Body of pancreas (tissue), 4 donors: ENCODE data around the gene MAPK11. TPM values are rescaled to one million over a fixed set of nuclear protein-coding genes. Genes with fewer than 3 reads are reported as not detected.

ENCODE experiments used
- ATAC-seq: fragments of 150-250 bp; one replicate; pipeline ENCODE4 v1.9.1; 2016
- DNase-seq, 4 donors: peaks; one replicate each; pipeline ENCODE4 v3.0.0-alpha.2; 2019
- H3K27ac ChIP-seq, 4 donors: fragments of 200-600 bp; sonication (generic); 1 replicate in 3 of 4; 2 replicates in 1 of 4; pipeline versions ENCODE4 v1.5.1 to v1.6.1; 2016 to 2019; ENCODE audit warnings: mild to moderate bottlenecking in 1 of 4, mixed read lengths in 1 of 4, moderate library complexity in 1 of 4
- H3K27me3 ChIP-seq, 2 donors: fragments of 200-600 bp; sonication (generic); one replicate each; pipeline ENCODE4 v1.6.0; 2016; ENCODE audit warnings: mild to moderate bottlenecking in 1 of 2
- H3K36me3 ChIP-seq, 2 donors: fragments of 200-600 bp; sonication (generic); replicated peaks in 1 of 2; 2 replicates each; pipeline ENCODE4 v1.5.1; 2016; ENCODE audit warnings: low read depth in 2 of 2; ENCODE audit not compliant: insufficient read depth in 1 of 2
- H3K4me1 ChIP-seq: fragments of 200-600 bp; sonication (generic); one replicate; pipeline ENCODE4 v1.6.0; 2016
- H3K4me3 ChIP-seq, 2 donors: fragments of 200-600 bp; sonication (generic); 1 replicate in 1 of 2; 2 replicates in 1 of 2; pipeline ENCODE4 v1.5.1; 2016 to 2019
- H3K9me3 ChIP-seq, 3 donors: fragments of 200-600 bp; sonication (generic); 1 replicate in 2 of 3; 2 replicates in 1 of 3; pipeline ENCODE4 v1.5.1; 2016
- CTCF ChIP-seq, 7 experiments: fragments of 450-650 bp in 4 of 7; fragments of 200-600 bp in 3 of 7; sonication (generic) in 3 of 7; IDR thresholded peaks; one replicate each; pipeline ENCODE4 v1.5.1; 2016 to 2019; ENCODE audit warnings: antibody characterized with exemption in 7 of 7
- POLR2A ChIP-seq, 3 donors: fragments of 450-650 bp; IDR thresholded peaks; one replicate each; pipeline ENCODE4 v1.6.1; 2016; ENCODE audit warnings: antibody characterized with exemption in 3 of 3, mild to moderate bottlenecking in 2 of 3
- WGBS, 2 donors: methylation state at CpG; one replicate each; pipeline ENCODE4 v1.1.5; 2017; 5-methylcytosine and 5-hydroxymethylcytosine counted together
- intact Hi-C: fragments of 100-400 bp; cut with DNase I; formaldehyde crosslinking; loops from one replicate; pipeline ENCODE4 v1.15.1; 2023
- total RNA-seq, 2 donors: library from RNA; depleted of rRNA; stranded (reverse); fragments of >200 nt; gene quantifications; one replicate each; pipeline ENCODE4 v1.1.0, GENCODE V29; 2016

Gene MAPK11
- total RNA-seq, 2 donors from 2014 or later: 3.0 to 3.6 TPM

GRCh38 chr22:50262973-50263617 lies 7.1 kb downstream of the MAPK11 start:
- peaks cover 0 to 4% of the 10 kb centered on the region in 2 donors for H3K27me3 ChIP-seq

GRCh38 chr22:50262460-50262911 lies 7.7 kb downstream of the MAPK11 start:
- TF ChIP-seq POLR2A (IDR thresholded peaks at IDR 0.05) (no peak), CTCF (IDR thresholded peaks at IDR 0.05) (no peak)
- Histone ChIP-seq H3K27me3 (peaks cover 0 to 4% of the 10 kb centered on the region in 2 donors), H3K9me3 (no peaks in the 10 kb centered on the region), H3K4me3 (no peak overlapping the region), H3K27ac (no peak overlapping the region), H3K36me3 (no peaks in the 10 kb centered on the region), H3K4me1 (peaks cover 23% of the 10 kb centered on the region)
- ATAC-seq (no peak), DNase-seq (no peak)
- intact Hi-C loops: no loop called here
- WGBS, 2 donors: 42 to 80% methylated on average over 1 to 7 of the region's 7 CpGs

More at GRCh38 chr22:50262973-50263617, 7.1 kb downstream of the MAPK11 start:
- H3K36me3 ChIP-seq: no peaks in the 10 kb centered on the region
- H3K4me1 ChIP-seq: peaks cover 23% of the 10 kb centered on the region
- H3K4me3 ChIP-seq: no peak overlapping the region
- WGBS, 2 donors: 51 to 54% methylated on average over 7 to 9 of the region's 9 CpGs
- DNase-seq (no peak), ATAC-seq (no peak)
- H3K27ac ChIP-seq: no peak overlapping the region
- intact Hi-C loops: no loop called here
- TF ChIP-seq CTCF (IDR thresholded peaks at IDR 0.05): no peak
- TF ChIP-seq POLR2A (IDR thresholded peaks at IDR 0.05): no peak
- no peaks in the 10 kb centered on the region for H3K9me3 ChIP-seq

- H3K4me3 ChIP-seq: no peak within 1 kb of the TSS
- WGBS, 2 donors: 1 to 5% methylated on average over 8 to 43 of the region's 61 CpGs
- TF ChIP-seq POLR2A (IDR thresholded peaks at IDR 0.05) (no peak), CTCF (IDR thresholded peaks at IDR 0.05) (no peak)
- H3K36me3 ChIP-seq: no peaks in the 10 kb centered on the region
- no peaks in the 10 kb centered on the region for H3K9me3 ChIP-seq
- H3K27me3 ChIP-seq: peaks cover 0 to 4% of the 10 kb centered on the region in 2 donors
- H3K4me1 ChIP-seq: peaks cover 18% of the 10 kb centered on the region
- no peak for DNase-seq
- intact Hi-C loops: no loop called here
- peak; percentile 11 for ATAC-seq
- H3K27ac ChIP-seq: no peak within 1 kb of the TSS
Measured at GRCh38 chr22:50261615-50262459, 8.3 kb downstream of the MAPK11 start, which contains the start of gene MAPK12. Gene MAPK12, minus strand, starts transcription at chr22:50261683. Its CDS starts 174 bp downstream, at chr22:50261509.

GRCh38 chr22:50260801-50261614 lies 9.2 kb downstream of the MAPK11 start:
- no peak overlapping the region for H3K4me3 ChIP-seq
- H3K36me3 ChIP-seq: no peaks in the 10 kb centered on the region
- H3K27me3 ChIP-seq: peaks cover 0 to 4% of the 10 kb centered on the region in 2 donors
- H3K9me3 ChIP-seq: no peaks in the 10 kb centered on the region
- peak in 2 of 4 donors; percentile 51 to 53 for DNase-seq
- ATAC-seq: peak; percentile 38
- 3% methylated on average over 52 of the region's 92 CpGs; no CpG with 5 or more reads in 1 of the 2 donors for WGBS, 2 donors
- H3K4me1 ChIP-seq: peaks cover 16% of the 10 kb centered on the region
- TF ChIP-seq CTCF (IDR thresholded peaks at IDR 0.05): no peak
- TF ChIP-seq POLR2A (IDR thresholded peaks at IDR 0.05): no peak
- intact Hi-C loops: no loop called here
- no peak overlapping the region for H3K27ac ChIP-seq
